GM18858 (cell line): Measurements from ENCODE around the gene NTRK1.
A peak's percentile ranks its signal among the peaks of the same experiment; 100 is the strongest.

Experiments
- ATAC-seq: cut with Tn5 transposase; IDR thresholded peaks from one replicate; pipeline ENCODE4 v1.9.1; 2021; ENCODE audit not compliant: unreplicated experiment

NTRK1 gene

GRCh38 chr1:156860628-156861423, at the start of gene NTRK1:
NTRK1 (plus strand) TSS chr1:156860865; CDS start chr1:156860935, 70 bp downstream.
- no peak for ATAC-seq

- no peak for ATAC-seq
Measured at GRCh38 chr1:156811168-156811567, 49.5 kb upstream of the NTRK1 start.

- no peak for ATAC-seq
Measured at GRCh38 chr1:156812293-156812990, 48.2 kb upstream of the NTRK1 start.

GRCh38 chr1:156813298-156813697, 47.4 kb upstream of the NTRK1 start:
- ATAC-seq, result no peak

GRCh38 chr1:156813750-156814570, 46.7 kb upstream of the NTRK1 start:
- no peak for ATAC-seq

GRCh38 chr1:156814571-156815260, 45.9 kb upstream of the NTRK1 start:
- ATAC-seq, result no peak

GRCh38 chr1:156815307-156815826, 45.3 kb upstream of the NTRK1 start:
- no peak for ATAC-seq

- ATAC-seq, result no peak
Measured at GRCh38 chr1:156815961-156816422, 44.7 kb upstream of the NTRK1 start.

GRCh38 chr1:156816561-156817328, 43.9 kb upstream of the NTRK1 start, which contains the start of gene SH2D2A:
SH2D2A (minus strand) TSS chr1:156816848; CDS start chr1:156816708, 140 bp downstream.
- ATAC-seq, result peak; percentile 63

GRCh38 chr1:156821801-156822200, 38.9 kb upstream of the NTRK1 start:
- ATAC-seq, result no peak

GRCh38 chr1:156822680-156823079, 38.0 kb upstream of the NTRK1 start:
- no peak for ATAC-seq

GRCh38 chr1:156823210-156823790, 37.4 kb upstream of the NTRK1 start:
- no peak for ATAC-seq

- ATAC-seq, result no peak
Measured at GRCh38 chr1:156826630-156827029, 34.0 kb upstream of the NTRK1 start.

- no peak for ATAC-seq
Measured at GRCh38 chr1:156828400-156829124, 32.1 kb upstream of the NTRK1 start.

- no peak for ATAC-seq
Measured at GRCh38 chr1:156832434-156832833, 28.2 kb upstream of the NTRK1 start.

- ATAC-seq, result no peak
Measured at GRCh38 chr1:156833603-156834002, 27.1 kb upstream of the NTRK1 start.

- no peak for ATAC-seq
Measured at GRCh38 chr1:156834322-156834721, 26.3 kb upstream of the NTRK1 start.

- ATAC-seq, result no peak
Measured at GRCh38 chr1:156836041-156836654, 24.5 kb upstream of the NTRK1 start.
